Activated T-helper 1 cell treated with anti-CD3 and anti-CD28 coated beads, Interleukin-2, amount 50 U/mL, for 16 hours (primary cell): ENCODE results near the gene NOX5.
"Not testable (repeated sequence)": the region's sequence is repeated elsewhere in the genome, so short reads cannot be mapped to it uniquely, and the experiment has no call there.

Experiments
- DNase-seq, 2 donors: peaks; one replicate each; pipeline ENCODE4 v3.0.0-alpha.2; 2020; ENCODE audit warnings: low read depth in 1 of 2, low spot score in 1 of 2

NOX5 gene, protein sequence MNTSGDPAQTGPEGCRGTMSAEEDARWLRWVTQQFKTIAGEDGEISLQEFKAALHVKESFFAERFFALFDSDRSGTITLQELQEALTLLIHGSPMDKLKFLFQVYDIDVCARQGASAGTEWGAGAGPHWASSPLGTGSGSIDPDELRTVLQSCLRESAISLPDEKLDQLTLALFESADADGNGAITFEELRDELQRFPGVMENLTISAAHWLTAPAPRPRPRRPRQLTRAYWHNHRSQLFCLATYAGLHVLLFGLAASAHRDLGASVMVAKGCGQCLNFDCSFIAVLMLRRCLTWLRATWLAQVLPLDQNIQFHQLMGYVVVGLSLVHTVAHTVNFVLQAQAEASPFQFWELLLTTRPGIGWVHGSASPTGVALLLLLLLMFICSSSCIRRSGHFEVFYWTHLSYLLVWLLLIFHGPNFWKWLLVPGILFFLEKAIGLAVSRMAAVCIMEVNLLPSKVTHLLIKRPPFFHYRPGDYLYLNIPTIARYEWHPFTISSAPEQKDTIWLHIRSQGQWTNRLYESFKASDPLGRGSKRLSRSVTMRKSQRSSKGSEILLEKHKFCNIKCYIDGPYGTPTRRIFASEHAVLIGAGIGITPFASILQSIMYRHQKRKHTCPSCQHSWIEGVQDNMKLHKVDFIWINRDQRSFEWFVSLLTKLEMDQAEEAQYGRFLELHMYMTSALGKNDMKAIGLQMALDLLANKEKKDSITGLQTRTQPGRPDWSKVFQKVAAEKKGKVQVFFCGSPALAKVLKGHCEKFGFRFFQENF

GRCh38 chr15:69014454-69014853 lies at the start of gene NOX5:
TSS of gene NOX5 (plus strand) at chr15:69014695. CDS start at chr15:69014736, 41 bp downstream.
- no peak for DNase-seq

DNA sequence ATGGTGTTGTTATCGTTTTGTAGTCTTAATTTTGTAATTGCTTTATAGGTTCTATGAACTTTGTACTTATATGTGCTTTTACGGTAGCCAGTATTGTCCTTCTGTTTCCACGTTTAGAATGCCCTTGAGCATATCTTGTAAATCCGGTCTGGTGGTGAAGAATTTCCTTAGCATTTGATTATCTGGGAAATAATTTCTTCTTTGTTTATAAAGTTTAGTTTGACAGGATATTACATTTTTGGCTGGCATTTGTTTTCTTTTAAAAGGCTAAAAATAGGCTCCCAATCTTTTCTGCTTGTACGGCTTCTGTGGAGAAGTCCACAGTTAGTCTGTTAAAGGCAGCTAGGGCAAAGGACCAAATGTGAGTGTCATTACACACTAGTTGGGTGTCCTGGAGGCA lies 47.5 kb upstream of the NOX5 start:
- no peak for DNase-seq

DNA sequence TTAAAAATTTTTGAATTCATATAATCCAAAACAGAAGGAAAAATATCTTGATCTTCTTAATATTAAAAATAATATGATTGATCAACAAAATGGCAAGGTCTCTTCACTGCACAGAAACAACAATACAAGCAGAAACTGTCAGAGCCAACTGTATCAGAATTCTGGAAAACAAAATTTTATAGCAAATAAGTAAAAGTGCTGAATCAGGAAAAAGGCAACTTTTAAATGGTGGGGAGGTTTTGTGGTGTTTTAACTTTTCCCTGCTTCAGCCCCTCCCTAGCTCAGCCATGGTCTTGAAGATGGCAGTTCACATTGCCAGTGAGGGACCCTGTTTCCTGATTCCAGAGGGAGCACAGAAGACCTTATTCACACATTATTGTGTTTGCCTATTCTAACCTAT lies 46.5 kb upstream of the NOX5 start:
- DNase-seq = no peak

DNA sequence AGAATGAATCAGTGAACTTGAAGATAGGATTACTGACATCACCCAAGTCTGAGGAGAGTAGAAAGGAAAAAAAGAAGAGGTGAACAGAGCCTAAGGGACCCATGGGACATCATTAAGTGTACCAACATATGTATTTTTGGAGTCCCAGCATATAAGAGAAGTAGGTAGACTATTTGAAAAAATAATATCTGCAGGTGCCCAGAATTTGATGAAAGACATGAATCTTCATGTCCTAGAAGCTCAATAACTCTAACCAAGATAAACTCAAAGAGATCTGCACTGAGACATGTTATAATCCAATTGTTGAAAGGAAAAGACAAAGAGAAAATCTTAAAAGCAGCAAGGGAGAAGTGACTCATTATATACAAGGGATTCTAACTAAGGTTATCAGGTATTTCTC lies 45.2 kb upstream of the NOX5 start:
- DNase-seq = no peak

DNA sequence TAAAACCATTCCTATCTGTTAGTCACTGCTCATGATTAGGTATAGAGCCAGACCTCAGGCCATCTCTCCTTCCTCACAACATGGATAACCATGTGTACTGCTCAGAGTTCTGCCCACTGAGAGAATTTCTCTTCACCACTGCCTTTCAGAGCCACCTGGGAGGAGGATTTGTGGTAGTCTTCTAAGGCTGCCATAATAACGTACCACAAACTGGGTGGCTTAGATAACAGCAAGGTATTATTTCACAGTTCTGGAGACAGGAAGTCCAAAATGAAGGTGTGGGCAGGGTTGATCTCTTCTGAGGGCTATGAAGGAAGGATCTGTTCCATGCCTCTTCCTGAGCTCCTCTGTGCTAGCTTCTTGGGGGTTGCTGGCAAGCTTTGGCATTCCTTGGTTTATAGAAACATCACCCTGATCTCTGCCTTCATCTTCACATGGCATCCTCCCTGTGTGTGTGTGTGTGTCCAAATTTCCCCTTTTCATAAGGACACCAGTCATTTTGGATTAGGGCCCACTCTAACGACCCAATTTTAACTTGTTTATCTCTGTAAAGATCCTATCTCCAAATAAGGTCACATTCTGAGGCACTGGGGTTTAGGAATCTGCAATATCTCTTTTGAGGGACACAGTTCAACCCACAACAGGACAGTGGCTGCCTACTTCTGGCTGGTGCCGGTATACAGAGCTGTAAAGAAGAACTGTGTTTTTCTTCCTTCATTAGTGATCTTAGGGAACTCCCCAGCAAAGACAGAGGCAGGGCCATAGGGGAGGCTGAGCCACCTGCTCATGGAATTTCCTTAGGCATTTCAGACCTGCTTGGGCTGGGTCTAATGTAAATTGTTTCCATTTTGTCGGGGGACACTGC lies 42.1 kb upstream of the NOX5 start:
- DNase-seq = no peak

GRCh38 chr15:68975651-68976160 lies 38.8 kb upstream of the NOX5 start:
- DNase-seq = not testable (repeated sequence)

DNA sequence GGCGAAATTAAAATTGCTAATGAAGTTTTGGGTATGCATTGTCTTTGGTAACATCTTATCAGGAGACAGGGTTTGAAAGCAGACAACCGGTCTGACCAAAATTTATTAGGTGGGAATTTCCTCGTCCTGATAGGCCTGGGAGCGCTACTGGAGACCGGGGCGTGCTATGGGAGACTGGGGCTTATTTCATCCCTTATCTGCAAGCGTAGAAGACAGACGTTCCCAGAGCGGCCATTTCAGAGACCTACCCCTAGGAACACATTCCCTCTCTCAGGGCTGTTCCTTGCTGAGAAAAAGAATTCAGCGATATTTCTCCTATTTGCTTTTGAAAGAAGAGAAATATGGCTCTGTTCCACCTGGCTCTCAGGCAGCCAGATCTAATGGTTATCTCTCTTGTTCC lies 37.1 kb upstream of the NOX5 start:
- not testable (repeated sequence) for DNase-seq

GRCh38 chr15:68979006-68979405 lies 35.5 kb upstream of the NOX5 start:
- no peak for DNase-seq

- DNase-seq = no peak
Measured at GRCh38 chr15:68979816-68980215, 34.7 kb upstream of the NOX5 start.

- no peak for DNase-seq
Measured at GRCh38 chr15:68980786-68981185, 33.7 kb upstream of the NOX5 start.

DNA sequence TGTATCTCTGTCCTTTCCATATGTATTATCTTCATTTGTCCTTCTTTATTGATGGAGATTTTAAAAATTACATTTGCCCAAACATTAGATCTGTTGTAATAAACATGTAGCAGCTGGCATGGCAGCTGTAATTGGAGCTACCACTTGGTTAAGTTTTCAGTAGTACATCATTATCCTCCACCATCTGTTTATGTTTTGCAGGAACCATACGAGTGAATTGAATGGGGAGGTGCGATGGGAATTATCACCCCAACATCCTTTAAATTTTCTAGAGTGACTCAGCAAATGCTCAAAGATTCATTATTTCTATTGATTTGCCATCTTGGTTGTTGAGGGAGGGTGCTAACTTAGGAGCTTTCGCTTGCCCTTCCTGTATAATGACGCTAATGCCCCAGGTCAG lies 32.6 kb upstream of the NOX5 start:
- DNase-seq = no peak

DNA sequence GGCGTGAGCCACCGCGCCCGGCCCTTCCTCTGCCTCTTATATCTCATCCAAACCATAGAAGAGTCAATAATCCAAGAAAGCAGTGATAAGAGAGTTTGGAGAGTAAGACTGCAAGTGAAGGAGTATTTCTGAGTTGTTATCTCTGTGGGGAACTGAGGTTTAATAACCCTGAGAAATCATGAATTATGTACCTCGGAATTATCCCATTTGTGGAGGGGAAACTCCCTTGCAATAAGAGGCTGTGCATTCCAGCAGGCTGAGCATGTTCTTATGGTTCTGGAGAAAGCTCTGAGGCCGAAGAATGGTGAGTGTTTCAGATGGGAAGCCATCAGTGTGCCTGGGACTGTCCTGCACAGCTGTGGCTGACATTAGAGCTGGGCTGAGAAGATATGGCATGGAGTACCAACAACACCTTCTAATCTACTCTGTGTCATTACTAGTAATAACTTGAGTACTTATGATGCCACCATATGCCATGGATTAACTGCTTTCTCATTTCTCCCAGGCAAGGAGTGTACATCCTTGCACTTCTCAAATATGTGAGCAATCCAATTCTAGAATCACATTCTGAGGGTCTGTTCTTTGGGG lies 31.4 kb upstream of the NOX5 start:
- DNase-seq = no peak

DNA sequence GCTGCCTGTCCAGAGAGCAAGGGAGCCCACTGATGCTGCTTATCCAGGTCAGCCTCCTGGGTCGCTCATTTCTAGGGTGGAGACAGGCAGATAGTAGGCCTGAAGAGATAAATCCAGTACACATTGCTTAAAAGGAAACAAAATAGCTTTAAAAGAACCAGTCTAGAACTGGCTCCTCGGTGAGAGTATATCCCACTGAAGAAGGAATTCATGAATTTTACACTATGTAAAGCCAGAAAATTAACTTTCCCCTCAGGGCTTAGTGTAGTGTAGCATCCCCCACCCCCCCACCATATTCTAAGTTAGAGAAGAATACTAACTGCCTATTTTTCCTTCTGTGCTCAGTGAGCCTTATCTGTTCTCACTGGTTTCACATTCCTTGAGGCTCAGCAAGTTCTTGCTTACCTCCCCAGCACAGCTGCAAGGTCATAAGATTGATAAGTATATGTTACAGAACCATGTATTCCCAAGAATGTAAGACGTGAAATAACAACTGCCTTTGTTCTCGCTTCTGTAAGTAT lies 30.5 kb upstream of the NOX5 start:
- no peak for DNase-seq

DNA sequence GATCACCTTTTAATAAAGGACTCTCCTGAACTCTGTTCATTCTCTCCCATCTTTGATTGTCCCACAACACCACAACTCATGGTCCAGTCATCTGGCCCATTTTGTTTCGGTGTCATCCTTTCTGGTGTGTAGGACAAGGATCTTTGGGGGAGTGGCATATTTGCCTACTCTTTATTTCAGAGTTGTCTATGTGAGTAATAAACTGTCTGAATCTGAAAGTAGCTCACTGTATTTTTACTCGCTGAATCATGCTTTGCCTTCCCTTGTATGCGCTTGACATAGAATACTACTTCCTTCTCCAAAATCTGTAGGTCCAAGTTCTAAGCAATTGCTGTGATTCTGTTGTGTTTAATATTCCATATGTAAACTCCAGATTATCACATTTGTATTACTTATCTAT lies 29.9 kb upstream of the NOX5 start:
- no peak for DNase-seq

DNA sequence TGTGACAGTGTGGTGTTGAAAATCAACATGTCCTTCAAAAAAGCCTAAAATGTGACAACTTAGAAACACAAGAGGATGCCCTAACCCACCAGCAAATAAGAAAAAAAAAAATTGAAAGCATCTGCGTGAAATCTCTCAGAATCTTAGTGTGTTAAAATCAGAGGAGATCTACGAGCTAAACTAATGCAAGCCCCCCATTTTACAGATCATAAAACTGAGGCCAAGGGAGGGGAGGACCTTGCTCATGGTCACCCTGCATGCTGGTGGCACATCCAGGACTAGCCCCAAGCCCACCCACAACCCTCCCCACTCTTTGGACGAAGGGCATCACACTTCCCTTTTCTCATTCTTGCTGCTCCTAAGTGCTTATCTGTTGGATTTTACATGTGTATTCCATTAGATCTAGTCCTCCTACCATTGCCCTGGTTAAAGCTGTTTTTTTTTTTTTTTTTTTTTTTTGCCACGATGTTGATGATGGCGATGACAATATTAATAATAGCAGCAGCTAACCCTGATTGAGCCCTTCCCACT lies 29.1 kb upstream of the NOX5 start:
- DNase-seq = no peak

GRCh38 chr15:68986322-68986721 lies 28.2 kb upstream of the NOX5 start:
- no peak for DNase-seq

DNA sequence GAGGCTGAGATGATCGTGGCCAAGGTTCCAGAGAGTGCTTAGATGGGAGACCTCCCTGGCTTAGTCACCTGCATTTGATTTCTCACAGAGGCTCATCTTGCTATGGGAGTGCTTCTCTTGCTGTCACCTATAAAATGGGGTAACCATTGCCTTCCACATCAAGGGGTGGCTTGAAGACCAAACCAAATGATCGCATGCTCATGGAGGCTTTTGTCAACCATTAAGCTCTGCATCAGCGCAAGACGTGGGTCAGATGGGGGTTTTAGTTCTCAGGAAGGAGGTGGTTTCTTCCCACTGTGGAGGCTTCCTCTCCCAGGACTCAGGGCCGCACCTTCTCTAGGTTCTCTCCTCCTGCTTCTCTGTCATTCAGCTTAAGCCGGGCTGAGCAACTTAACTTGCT lies 27.4 kb upstream of the NOX5 start:
- DNase-seq = no peak

DNA sequence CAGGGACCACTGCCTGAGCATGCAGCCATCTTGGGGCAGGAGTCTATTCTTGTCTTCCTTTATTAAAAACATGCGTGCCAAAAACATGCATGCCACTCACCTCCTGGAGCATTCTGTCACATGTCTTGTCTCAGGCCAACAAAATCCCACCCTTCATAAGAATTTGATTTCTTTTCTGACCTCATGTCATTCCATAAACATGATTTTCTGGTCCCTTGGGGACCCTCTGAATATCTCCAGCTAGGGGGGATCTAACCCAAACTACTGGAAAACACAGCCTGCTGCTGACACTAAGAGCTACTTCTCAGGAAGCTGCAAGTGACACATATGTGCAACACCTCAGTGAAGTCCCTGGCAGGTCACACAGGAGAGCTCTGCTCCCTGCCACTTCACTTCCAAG lies 26.8 kb upstream of the NOX5 start:
- no peak for DNase-seq

DNA sequence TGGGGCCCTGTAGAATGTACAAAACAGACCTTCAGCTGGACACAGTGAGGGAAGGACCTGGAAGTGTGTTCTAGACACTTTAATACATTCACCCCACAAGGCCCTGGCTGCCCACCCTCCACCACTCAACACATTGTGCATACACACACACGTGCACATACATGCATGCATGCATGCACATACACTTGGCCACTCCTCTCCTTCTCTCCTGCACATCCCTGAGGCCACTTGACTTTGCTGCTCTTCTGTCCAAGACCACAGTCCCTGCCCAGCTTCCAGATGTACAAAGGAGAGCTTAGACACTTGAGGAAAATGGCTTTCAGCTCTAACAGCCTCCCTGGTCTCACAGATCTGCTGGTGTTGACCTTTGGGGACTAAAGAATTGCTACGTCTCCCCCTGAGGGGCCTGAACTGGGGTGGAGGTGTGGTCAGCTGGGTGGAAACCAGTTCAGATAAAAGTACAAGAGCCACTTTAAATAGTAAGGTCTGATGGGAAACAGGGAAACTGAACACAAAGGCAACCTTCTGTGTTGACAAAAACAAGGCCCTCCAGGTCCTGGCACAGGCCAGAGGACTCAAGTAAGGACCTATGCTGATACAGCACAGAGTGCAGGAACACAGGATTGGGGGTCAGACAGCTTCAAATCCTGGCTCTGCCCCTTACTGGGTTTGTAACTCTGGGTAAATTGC lies 24.8 kb upstream of the NOX5 start:
- DNase-seq = no peak
